PC-3 (cell line): ENCODE results near the gene SRGAP1. TPM values are rescaled to one million over a fixed set of nuclear protein-coding genes. Genes with fewer than 3 reads are reported as not detected.

Experiments used
- ATAC-seq: fragments of 200-7000 bp; cut with Tn5 transposase; 2 replicates; pipeline ENCODE4 v1.9.1; 2020; ENCODE audit warnings: mild to moderate bottlenecking, moderate library complexity
- BruUV-seq: library from RNA; stranded (reverse); fragments of 400-500 nt; replicated peaks from 2 replicates; lab custom pipeline; 2021; lab: Mats Ljungman, UMichigan
- CTCF ChIA-PET: fragments of 300-600 bp; sonication (Branson Sonifier 250); formaldehyde crosslinking; loops from one replicate; lab custom pipeline; 2022; ENCODE audit warnings: antibody characterized with exemption; lab: Charles Lee
- POLR2A ChIA-PET: fragments of 300-600 bp; sonication (Branson Sonifier 250); formaldehyde crosslinking; loops from one replicate; lab custom pipeline; 2022; ENCODE audit warnings: antibody characterized with exemption; ENCODE audit not compliant: unreplicated experiment; lab: Charles Lee
- DNase-seq: peaks from one replicate; pipeline ENCODE4 v3.0.0-alpha.2; 2015
- H2AFZ ChIP-seq: fragments of 300-600 bp; sonication (generic); 2 replicates; pipeline ENCODE4 v1.6.0; 2016; ENCODE audit warnings: antibody characterized with exemption, low read length
- H3F3A ChIP-seq: fragments of 300-600 bp; sonication (generic); one replicate; pipeline ENCODE4 v1.6.0; 2017; ENCODE audit warnings: antibody characterized with exemption, low read length, control low read depth, mild to moderate bottlenecking; ENCODE audit not compliant: unreplicated experiment
- H3K27ac ChIP-seq: fragments of 300-600 bp; sonication (generic); 2 replicates; pipeline ENCODE4 v1.5.1; 2016; ENCODE audit warnings: mild to moderate bottlenecking, low read length
- H3K27me3 ChIP-seq: fragments of 300-600 bp; sonication (generic); 2 replicates; pipeline ENCODE4 v1.6.1; 2016; ENCODE audit warnings: low read length, mixed read lengths
- H3K36me3 ChIP-seq: fragments of 300-600 bp; sonication (generic); 2 replicates; pipeline ENCODE4 v1.6.1; 2016; ENCODE audit warnings: low read depth, mixed run types, low read length, mixed read lengths
- H3K4me1 ChIP-seq: fragments of 300-600 bp; sonication (generic); 2 replicates; pipeline ENCODE4 v1.5.1; 2016; ENCODE audit warnings: low read length; ENCODE audit not compliant: insufficient read depth
- H3K4me2 ChIP-seq: fragments of 300-600 bp; sonication (generic); 2 replicates; pipeline ENCODE4 v1.6.0; 2016; ENCODE audit warnings: low read length
- H3K4me3 ChIP-seq: fragments of 300-600 bp; sonication (generic); 2 replicates; pipeline ENCODE4 v1.5.1; 2016; ENCODE audit warnings: mild to moderate bottlenecking, low read length, mixed read lengths
- H3K79me2 ChIP-seq: fragments of 300-600 bp; sonication (generic); 2 replicates; pipeline ENCODE4 v1.6.1; 2017; ENCODE audit warnings: low read length, mixed read lengths
- H3K9ac ChIP-seq: fragments of 300-600 bp; sonication (generic); 2 replicates; pipeline ENCODE4 v1.6.0; 2016; ENCODE audit warnings: mild to moderate bottlenecking, low read length
- H3K9me2 ChIP-seq: fragments of 300-600 bp; sonication (generic); replicated peaks from 2 replicates; pipeline ENCODE4 v1.6.1; 2016; ENCODE audit warnings: mixed run types, low read length, mixed read lengths
- H3K9me3 ChIP-seq: fragments of 300-600 bp; sonication (generic); 2 replicates; pipeline ENCODE4 v1.6.1; 2016; ENCODE audit warnings: low read length, mixed read lengths
- H4K20me1 ChIP-seq: fragments of 300-600 bp; sonication (generic); 2 replicates; pipeline ENCODE4 v1.6.1; 2016; ENCODE audit warnings: low read length, mixed read lengths
- EZH2 ChIP-seq: fragments of 300-600 bp; sonication (generic); IDR thresholded peaks from one replicate; pipeline ENCODE4 v1.6.1; 2017; ENCODE audit warnings: antibody characterized with exemption, mild to moderate bottlenecking, low read length; ENCODE audit not compliant: unreplicated experiment
- EZH2phosphoT487 ChIP-seq: fragments of 300-600 bp; sonication (generic); IDR thresholded peaks from 2 replicates; pipeline ENCODE4 v1.6.1; 2018; ENCODE audit warnings: mild to moderate bottlenecking, antibody characterized with exemption, low read length, borderline replicate concordance
- intact Hi-C: fragments of 100-400 bp; cut with micrococcal nuclease; formaldehyde crosslinking; loops from 2 replicates; pipeline ENCODE4 v1.9.0; 2023
- total RNA-seq: library from RNA; depleted of rRNA; stranded (reverse); fragments of >200 nt; gene quantifications from 2 replicates; pipeline ENCODE4 v1.2.3, GENCODE V29; 2014
- TF ChIP-seq, protein P1 (sequence below): fragments of 300-600 bp; sonication (generic); conservative IDR thresholded peaks from 2 replicates; pipeline ENCODE4 v1.5.1; 2017; ENCODE audit warnings: antibody characterized with exemption, low read depth, mild to moderate bottlenecking, low read length

Gene SRGAP1
- total RNA-seq, 1 experiment from 2014 or later, result 11.0 TPM

DNA sequence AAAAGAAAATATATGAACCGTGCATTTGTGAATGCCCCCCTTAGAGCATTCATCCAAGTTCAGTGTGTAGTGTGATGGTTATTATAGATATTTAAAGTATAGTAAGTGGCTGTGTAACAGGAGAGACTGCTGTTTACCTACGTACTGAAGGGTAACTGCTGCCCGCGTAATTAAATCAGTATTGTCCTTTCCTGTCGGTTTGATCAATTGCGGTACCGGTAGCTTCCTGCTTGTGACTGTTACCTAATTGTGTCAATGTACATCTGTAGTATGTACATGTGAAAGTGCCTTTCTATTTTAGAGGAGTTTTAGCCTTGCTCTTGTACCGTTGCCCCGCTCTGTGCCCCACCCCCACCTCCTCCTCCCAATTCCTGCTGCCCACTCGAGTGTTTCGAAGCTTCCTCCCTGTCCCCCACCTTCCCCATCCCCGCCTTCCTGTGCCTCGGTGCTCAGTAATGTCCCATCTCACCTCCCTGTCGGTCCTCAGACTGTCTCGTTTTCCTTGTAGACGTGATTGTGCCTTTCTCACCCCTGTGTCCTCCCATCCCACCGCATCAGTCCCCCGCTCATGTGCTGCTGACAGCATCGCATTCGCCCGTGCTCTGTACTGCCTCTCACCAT lies 302.6 kb downstream of the SRGAP1 start:
- H2AFZ ChIP-seq, result no peak overlapping the region
- H3K4me2 ChIP-seq, result no peak overlapping the region
- TF ChIP-seq EZH2phosphoT487, result no peak
- TF ChIP-seq EZH2, result no peak
- TF ChIP-seq, protein P1, sequence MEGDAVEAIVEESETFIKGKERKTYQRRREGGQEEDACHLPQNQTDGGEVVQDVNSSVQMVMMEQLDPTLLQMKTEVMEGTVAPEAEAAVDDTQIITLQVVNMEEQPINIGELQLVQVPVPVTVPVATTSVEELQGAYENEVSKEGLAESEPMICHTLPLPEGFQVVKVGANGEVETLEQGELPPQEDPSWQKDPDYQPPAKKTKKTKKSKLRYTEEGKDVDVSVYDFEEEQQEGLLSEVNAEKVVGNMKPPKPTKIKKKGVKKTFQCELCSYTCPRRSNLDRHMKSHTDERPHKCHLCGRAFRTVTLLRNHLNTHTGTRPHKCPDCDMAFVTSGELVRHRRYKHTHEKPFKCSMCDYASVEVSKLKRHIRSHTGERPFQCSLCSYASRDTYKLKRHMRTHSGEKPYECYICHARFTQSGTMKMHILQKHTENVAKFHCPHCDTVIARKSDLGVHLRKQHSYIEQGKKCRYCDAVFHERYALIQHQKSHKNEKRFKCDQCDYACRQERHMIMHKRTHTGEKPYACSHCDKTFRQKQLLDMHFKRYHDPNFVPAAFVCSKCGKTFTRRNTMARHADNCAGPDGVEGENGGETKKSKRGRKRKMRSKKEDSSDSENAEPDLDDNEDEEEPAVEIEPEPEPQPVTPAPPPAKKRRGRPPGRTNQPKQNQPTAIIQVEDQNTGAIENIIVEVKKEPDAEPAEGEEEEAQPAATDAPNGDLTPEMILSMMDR, result no peak
- peaks cover 9% of the 10 kb centered on the region for H3K36me3 ChIP-seq
- ATAC-seq (no peak), DNase-seq (no peak)
- no peaks in the 10 kb centered on the region for H3K79me2 ChIP-seq
- BruUV-seq, result no TSS peak
- no peak overlapping the region for H3K4me3 ChIP-seq
- ChIA-PET POLR2A (no interaction called here), CTCF (no interaction called here)
- no peaks in the 10 kb centered on the region for H3F3A ChIP-seq
- intact Hi-C loops, result no loop called here
- H3K9ac ChIP-seq, result no peak overlapping the region
- no peaks in the 10 kb centered on the region for H3K27me3 ChIP-seq
- no peaks in the 10 kb centered on the region for H3K4me1 ChIP-seq
- no peaks in the 10 kb centered on the region for H4K20me1 ChIP-seq
- H3K27ac ChIP-seq, result no peak overlapping the region
- H3K9me3 ChIP-seq, result no peaks in the 10 kb centered on the region
- H3K9me2 ChIP-seq, result no peaks in the 10 kb centered on the region

DNA sequence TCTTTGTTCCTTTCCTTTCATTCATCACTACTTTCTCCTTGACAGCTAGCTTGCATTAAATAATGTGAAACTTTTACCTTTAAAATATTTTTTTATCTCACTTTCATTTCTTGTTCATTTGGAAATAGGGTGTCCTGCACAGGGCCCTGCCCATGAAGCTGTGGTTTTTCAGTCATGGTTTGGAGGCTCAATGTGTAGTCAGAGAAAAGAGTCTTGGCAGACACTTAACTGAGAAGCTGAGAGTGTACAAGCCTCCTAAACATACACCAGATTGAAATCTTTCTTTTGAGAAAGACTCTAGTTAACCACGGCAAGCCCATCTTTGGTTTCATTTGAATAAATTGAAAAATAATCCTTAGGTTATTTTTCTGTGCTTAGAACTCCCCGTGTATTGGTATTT lies 303.4 kb downstream of the SRGAP1 start:
- Histone ChIP-seq H3F3A (no peaks in the 10 kb centered on the region), H3K9ac (no peak overlapping the region), H3K36me3 (peaks cover 2% of the 10 kb centered on the region), H3K4me1 (no peaks in the 10 kb centered on the region), H3K79me2 (no peaks in the 10 kb centered on the region), H2AFZ (no peak overlapping the region), H3K27me3 (no peaks in the 10 kb centered on the region), H3K9me2 (no peaks in the 10 kb centered on the region), H3K9me3 (no peaks in the 10 kb centered on the region), H3K4me3 (no peak overlapping the region), H3K27ac (no peak overlapping the region), H3K4me2 (no peak overlapping the region), H4K20me1 (no peaks in the 10 kb centered on the region)
- ChIA-PET POLR2A (interaction anchor here (0.6 kb wide), 1 partner anchor 34 kb away, joined by 3 read pairs; no protein-coding TSS in a partner anchor), CTCF (no interaction called here)
- TF ChIP-seq EZH2phosphoT487 (no peak), EZH2 (no peak)
- TF ChIP-seq, protein P1, result no peak
- intact Hi-C loops, result no loop called here
- no TSS peak for BruUV-seq
- ATAC-seq (no peak), DNase-seq (no peak)

DNA sequence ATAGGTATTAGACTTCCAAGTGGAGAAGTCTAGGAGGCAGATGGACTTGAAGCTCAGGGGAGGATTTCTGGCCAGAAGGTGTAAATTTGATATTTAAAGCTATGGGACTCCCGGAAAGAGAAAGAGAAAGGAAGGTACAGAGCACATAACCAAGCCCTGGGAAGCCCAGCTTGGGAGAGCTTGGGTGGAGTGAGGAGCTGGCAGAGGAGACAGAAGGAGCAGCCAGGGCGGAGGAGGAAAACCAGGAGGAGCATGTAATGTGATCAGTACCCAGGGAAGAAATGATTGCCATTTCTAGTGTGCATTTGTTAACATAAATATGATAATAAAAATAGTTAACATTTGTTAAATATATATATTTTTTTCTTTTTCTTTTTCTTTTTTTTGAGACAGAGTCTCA lies 310.2 kb downstream of the SRGAP1 start:
- H3K9me3 ChIP-seq, result no peaks in the 10 kb centered on the region
- H3K79me2 ChIP-seq, result no peaks in the 10 kb centered on the region
- peaks cover 4% of the 10 kb centered on the region for H3K4me1 ChIP-seq
- no peaks in the 10 kb centered on the region for H3K27me3 ChIP-seq
- DNase-seq, result no peak
- H3K36me3 ChIP-seq, result no peaks in the 10 kb centered on the region
- no TSS peak for BruUV-seq
- H3K9me2 ChIP-seq, result no peaks in the 10 kb centered on the region
- no peak overlapping the region for H3K4me2 ChIP-seq
- intact Hi-C loops, result no loop called here
- ATAC-seq, result no peak; the same call in 1 of the 2 replicates
- H4K20me1 ChIP-seq, result no peaks in the 10 kb centered on the region
- H3K9ac ChIP-seq, result no peak overlapping the region
- POLR2A ChIA-PET, result no interaction called here
- no peak overlapping the region for H3K4me3 ChIP-seq
- no peaks in the 10 kb centered on the region for H3F3A ChIP-seq
- TF ChIP-seq, protein P1, result no peak
- TF ChIP-seq EZH2phosphoT487, result no peak
- TF ChIP-seq EZH2, result no peak
- no peak overlapping the region for H2AFZ ChIP-seq
- H3K27ac ChIP-seq, result no peak overlapping the region
- CTCF ChIA-PET, result interaction anchor here (0.6 kb wide), 1 partner anchor 27 kb away, joined by 3 read pairs; no protein-coding TSS in a partner anchor
